ENCODE measurements around the gene ICE1.
"Not testable (repeated sequence)": the region's sequence is repeated elsewhere in the genome, so short reads cannot be mapped to it uniquely, and the experiment has no call there.

The ICE1 gene

DNA sequence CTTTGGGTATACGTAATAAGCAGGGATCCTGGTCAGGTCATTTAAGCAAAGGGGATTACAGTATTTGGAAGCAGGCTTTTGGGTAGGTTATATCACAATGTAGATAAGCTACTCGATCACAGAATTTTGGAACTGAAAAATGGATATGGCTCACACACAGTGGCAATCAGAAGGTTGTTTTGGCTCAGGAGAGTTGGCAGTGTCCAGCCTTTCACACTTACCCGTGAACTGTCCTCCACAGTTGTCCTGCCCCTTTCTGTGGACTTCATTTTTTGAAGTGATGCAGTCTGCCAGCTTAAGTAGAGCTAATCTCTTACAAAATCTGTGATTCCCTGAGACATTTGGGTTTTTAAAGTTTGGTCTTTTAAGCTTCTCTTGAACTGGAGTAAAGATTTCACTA lies 30.7 kb downstream of the ICE1 start:
- DNase-seq (ENCODE audit: low read depth) = no peak

DNA sequence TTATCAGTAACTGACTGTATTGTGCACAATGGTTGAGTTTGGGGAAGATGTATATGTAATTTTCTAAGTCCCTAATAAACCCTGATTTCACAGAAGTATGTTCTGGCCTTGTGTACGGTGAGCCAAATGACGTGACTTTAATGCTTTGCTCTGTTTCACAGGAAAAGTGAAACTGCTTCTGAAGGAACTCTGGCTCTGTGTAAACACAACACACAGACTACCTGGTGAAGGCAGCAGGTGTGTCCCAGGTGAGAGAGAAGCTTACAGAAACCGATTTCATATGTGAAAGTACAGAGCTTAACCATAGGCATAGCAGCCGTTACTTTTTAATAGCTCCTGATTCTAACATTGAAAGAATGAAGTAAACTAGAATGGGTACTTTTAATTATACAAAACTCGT lies 31.9 kb downstream of the ICE1 start:
- no peak for DNase-seq (ENCODE audit: low read depth)

DNA sequence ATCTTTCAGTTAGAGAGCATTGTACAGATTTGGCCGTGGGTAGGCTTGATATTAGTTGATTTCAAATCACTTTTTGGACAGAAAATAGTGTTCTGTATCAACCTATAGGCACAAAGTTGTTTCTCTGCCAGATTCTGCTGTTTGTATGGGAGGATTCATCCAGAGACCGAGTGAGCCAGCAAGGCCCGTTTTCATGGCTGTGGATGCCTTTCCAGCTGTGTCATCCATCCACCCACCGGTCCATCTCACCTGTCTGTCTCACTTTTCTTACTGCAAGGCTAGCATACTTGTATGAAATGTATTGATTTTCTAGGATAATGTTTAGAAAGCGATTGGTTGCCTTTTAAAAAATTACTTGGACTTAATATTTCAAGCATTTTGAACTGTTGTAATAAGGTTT lies 34.4 kb downstream of the ICE1 start:
- no peak for DNase-seq (ENCODE audit: low read depth)

DNA sequence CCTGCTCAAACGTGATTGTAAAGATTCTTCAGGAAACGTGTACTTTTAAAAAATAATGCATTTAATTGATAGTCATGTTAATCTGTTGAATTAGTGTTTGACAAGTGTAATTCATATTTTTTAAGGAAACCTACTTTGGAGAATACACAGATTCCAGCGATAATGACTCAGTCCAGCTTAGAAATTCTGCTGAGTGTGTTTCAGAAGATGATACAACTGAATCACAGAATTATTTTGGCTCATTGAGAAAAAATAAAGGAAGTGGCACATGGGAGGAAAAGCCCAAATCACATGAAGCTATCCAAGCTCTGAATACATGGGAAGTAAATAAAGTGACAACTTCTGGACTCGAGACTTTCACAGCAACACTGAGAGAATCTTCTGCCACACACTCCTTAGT lies 37.8 kb downstream of the ICE1 start:
- DNase-seq (ENCODE audit: low read depth) = no peak

DNA sequence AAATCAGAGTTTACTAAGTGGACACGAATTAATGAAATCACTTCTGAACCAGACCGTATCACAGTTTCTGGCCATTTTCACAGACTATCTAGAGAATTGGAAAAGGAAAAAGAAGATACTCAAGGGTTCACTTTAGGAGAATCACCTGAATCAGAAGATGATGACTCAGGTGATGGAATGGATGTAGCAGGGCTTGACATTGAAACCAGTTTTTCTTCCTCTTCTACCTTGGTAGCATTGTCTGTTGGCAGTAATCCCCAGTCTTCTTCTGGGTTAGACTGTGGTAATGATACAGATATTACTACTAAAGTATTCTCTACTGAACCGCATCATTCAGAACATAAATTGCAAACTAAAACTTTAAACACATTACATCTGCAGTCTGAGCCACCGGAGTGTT lies 38.5 kb downstream of the ICE1 start:
- no peak for DNase-seq (ENCODE audit: low read depth)

DNA sequence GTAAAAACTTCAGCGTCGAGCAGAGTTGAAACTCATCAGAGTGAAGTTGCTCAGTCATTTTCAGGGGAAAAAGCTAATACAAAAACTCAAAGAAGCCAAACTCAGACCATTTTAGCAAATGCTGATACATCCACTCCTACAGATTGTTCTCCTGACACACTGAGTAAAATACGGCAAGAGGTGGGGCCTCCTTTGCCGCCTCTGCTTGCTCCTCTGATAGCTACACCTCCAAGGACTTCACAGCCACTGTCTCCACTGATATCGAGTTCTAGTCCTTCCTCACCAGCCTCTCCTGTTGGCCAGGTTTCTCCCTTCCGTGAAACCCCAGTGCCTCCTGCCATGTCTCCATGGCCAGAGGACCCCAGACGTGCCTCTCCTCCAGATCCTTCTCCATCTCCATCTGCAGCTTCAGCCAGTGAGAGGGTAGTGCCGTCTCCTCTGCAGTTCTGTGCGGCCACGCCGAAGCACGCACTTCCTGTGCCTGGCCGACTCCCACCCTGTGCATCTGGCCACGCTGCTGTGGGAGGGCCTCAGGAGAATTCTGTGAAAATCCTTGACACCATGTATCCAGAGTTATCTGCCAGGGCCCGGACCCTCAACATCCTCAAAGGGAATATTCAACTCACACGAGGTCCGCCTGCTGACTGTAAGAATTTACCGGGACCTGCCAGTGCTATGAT lies 41.7 kb downstream of the ICE1 start:
- no peak for DNase-seq (ENCODE audit: low read depth)

DNA sequence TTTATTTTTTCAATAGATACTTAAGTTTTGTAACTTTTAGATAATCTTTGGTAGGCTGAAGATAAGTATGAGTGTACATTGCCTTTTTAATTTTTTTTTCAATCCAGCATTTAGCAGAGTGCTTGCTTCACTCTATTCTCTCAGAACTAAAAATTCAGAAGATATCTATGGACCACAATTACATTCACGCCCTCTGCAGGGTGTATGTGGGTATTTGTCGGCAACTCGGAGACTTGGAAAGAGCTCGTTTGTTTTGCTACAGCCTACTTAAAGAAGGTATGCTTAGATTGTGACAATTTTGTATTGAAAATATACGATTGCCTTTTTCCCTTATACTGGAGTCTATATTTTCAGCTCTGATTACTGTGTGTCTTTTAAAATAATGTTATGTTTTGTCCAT lies 43.8 kb downstream of the ICE1 start:
- DNase-seq (ENCODE audit: low read depth) = no peak

DNA sequence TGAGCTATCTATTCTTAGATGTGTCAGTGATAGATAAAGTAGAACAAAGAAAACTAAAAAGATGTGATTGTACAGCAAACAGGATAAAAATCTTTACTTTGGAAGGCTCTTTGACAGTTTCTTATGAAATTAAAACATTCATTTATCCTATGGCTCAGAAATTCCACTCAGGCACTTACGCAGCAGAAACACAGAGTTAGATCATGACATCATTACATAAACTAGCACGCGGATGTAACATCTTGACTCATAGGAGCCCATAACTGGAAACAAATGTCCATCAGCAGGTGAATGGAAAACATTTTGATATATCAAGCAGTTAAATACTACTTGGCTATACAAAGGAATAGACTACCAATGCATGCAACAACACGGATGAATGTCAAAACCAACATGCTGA lies 45.3 kb downstream of the ICE1 start:
- no peak for DNase-seq (ENCODE audit: low read depth)

DNA sequence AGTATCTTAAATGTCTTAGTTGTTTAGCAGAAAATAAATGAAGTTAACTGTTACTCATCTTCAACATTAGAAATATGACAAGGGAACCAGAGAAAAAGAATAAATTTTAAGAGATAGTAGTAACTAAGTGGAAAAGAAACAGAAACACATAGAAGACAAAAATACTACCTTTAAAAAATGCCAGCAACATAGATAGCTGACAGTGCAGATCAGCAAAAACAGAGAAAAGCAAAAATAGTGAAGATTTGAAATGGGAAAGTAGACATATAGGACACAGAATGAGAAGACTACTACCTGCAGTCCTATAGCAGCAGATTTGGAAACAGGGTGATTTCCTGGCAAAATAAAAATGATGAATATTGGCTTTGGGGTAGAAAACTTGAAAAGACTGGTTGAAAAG lies 48.5 kb downstream of the ICE1 start:
- DNase-seq (ENCODE audit: low read depth) = no peak

DNA sequence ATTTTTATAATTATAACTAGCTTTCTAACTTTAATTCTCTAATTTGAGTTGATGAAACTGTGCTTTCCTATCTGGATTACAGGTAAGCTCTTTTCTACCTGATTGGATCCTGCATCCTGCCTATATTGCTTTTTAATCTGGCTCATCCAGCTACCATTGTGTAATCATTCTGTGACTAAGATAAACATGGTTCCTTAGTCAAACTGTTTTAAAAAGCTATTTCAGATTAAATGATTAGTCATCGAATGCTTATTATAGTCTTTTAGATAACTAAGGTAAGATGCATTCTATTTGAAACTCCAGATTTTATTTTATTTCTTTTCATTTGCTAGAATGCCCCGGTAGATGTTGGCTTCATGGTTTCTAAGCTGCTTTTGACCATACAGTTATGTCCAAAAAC lies 50.7 kb downstream of the ICE1 start:
- no peak for DNase-seq (ENCODE audit: low read depth)

DNA sequence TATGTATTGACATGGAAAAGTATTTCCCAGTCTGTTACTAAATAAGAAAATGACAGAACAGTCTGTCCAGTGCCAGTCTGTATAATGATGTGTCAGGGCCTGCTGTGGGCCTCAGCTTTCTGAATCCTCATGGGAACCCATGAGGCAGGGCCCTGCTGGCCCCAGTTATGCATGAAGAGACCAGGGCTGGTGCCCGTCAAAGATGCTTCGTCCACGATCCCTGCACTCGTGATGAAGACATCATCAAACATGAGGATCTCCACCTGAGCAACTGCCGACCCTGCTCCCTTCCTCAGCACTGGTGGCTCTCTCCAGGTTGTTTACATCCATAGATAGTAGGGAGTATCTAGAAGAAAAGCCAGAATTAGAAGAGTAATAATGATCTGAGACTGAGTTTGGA lies 52.5 kb downstream of the ICE1 start:
- no peak for DNase-seq (ENCODE audit: low read depth)

DNA sequence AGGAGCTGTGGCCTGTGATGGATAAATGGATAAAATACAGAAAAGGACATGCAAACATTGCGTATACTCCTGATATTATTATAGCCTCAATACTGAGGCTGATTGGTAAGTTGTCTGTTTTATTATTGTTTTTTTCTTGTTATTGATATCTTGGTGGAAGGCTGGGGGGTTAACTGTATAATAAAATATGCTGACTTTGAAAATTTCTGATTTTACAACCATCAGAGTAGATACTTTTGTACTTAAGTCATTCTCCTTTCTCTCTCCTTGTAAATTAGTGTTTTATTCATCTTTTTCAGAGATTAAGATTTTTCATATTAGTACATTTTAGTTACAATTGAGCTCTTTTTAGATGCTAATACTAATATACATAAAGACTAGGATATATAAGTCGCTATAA lies 53.5 kb downstream of the ICE1 start:
- DNase-seq (ENCODE audit: low read depth) = no peak

DNA sequence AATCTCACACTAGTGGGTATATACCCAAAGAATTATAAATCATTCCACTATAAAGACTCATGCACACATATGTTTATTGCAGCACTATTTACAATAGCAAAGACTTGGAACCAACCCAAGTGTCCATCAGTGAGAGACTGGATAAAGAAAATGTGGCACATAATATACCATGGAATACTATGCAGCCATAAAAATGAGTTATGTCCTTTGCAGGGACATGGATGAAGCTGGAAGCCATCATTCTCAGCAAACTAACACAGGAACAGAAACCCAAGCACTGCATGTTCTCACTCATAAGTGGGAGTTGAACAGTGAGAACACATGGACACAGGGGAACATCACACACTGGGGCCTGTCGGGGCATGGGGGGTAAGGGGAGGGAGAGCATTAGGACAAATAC lies 57.1 kb downstream of the ICE1 start:
- not testable (repeated sequence) for DNase-seq (ENCODE audit: low read depth)

DNA sequence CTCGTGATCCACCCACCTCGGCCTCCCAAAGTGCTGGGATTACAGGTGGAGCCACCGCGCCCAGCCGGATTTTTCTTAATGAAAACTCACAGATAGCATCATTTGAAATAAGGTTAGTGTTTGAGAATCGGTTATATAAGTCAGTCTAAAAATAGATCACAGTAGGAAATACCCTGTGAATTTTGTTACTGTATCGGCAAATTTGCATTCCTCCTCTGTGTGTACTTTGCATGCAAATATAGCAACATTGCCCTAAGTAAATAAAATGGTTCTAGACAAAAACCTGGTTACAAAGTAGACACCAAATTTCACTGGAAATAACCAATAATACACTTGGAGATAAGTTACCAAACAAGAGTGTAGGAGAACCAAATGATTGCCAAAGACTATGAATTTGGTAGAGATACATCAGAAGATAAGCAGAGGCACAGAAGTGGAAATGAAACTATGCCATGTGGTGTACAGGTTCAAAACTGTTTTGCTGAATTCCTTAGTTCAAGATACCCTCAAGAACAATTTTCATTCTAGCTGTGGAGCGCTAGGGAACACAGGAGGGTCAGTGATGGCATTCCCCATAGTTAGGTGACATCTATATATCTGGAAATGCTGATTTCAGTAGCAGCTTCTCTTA lies 58.1 kb downstream of the ICE1 start:
- DNase-seq (ENCODE audit: low read depth) = no peak

DNA sequence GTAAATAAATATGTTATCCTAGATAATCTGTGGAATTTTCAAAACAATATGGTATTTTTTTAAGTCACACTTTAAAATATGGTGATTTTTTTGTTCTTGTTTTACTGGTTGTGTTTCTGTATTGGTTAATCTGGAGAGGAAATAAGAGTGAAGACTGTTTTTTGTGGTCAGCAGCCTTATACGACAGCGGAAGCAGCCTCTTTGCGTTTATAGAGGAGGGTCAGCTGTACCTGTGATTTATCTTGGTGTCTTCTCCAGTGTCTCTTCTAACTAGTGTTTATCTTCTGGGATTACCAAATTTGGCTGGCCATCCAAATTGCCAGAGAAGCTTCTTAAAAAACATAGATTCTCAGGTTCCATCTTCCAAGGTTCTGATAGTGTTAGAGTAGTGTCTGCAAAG lies 58.7 kb downstream of the ICE1 start:
- DNase-seq (ENCODE audit: low read depth) = no peak

DNA sequence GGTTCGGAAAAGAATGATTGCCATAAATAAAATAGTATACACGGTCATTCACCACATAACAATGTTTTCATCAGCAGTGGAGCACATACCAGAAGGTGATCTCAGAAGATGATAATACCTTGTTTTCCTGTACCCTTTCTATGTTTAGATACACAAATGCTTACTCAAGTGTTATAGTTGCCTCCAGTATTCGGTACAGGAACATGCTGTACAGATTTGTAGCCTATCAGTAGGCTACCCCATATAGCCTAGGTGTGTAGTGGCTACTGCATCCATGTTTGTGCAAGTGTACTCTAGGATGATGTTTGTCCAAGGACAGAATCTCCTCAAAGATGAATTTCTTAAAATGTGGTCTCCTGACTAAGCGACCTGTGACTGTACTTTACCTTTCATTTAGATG lies 59.2 kb downstream of the ICE1 start:
- no peak for DNase-seq (ENCODE audit: low read depth)

DNA sequence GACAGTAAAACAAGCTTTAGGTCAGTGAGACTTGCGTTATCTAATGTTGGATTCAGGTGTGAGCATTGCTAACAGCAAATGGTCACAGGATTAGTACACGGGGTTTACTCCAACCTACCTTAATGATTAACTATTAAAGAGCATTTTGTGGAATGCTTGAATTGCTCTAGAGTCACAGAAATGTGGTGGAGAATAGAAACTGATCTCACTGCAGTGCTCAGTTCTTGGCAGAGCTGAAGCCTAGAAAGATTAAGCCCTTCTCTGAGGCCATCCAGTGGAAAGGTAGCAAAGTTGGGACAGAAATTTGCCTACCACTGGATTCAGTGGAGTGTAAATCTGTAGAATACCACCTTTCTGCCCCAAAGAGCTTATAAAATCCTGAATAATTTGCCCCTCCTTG lies 60.9 kb downstream of the ICE1 start:
- DNase-seq (ENCODE audit: low read depth) = no peak

DNA sequence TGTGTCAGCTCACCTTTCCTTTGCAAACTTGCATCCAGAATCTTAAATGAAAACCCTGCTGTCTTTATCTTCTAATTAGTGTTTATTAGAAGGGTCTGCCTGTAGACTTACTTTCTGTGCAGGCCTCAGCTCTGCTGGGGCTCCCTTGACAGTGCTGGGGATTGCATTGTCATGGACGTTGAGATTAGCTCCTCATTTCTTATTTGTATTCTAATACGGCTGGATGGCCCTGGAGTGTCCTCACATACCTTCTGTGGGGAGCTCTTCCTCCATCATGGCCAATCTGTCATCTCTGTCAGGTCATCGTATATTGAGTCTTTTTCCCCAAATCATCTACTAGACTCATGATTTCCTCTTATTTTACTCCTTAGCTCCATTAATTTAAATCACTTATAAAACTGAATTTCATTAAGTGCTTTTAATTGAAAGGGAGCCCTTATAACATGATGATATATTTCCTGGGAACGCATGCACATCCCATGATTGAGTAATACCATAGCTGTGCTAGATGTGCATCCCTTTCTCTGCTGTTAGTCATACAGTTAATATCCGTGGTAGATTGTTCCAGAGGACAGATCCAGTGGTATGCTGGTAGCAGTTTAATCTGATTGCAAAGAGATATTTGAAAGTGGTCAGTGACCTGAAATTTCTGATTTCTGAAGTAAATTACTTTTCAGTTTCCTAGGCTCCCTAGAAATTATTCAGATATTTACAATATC lies 61.6 kb downstream of the ICE1 start:
- DNase-seq (ENCODE audit: low read depth) = no peak

DNA sequence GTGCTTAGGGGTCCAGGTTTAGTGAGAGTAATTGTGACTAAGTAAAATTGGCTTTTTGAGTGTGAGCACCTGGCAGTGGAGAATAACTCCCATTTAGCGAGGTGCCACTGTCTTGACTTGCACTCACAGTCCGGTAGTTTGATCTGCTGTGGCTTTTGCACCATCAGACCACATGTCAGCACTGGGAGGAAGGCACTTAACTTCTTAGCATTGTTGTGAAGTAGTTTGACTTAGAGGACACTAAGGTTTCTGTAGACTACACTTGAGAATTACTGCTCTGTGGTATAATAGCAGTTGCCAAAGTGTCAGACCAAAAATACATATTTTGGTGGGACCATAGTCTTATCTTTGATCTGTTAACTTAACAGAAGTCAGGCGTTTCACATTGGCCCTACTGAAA lies 63.6 kb downstream of the ICE1 start:
- DNase-seq (ENCODE audit: low read depth) = no peak

DNA sequence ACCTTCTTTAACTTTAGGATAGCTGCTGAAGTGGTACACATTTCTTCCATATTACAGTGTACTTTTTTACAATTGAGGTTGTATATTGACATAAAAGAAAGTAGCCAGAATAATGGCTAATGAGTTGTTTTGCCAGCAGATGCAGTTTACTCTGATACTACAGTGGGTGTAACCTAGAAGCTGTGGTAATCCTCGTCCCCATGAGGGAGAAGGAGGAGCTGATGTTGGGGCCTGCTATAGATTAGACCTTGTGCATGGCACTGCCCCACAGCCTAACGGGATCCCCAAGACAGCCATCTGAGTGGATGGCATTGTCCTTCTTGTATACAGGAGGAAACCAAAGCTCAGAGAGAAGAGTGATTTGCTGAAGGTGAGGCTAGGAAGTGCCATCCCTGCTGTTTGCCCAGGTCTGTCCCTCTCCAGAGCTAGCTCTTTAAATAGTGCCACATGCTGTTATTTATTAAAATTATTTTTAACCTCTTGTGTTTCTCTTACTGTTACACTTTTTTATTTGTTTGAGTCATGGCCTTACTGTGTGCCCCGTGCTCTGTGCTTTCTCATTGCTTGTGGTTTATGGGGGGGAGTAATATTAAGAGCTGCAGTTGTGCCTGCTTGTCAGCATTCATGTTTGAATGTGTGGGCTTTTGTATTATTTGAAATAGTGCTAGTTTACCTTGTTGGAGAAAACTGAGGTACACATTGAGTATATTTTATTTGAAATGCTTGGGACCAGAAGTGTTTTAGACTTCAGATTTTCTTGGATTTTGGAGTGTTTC lies 65.3 kb downstream of the ICE1 start:
- no peak for DNase-seq (ENCODE audit: low read depth)

DNA sequence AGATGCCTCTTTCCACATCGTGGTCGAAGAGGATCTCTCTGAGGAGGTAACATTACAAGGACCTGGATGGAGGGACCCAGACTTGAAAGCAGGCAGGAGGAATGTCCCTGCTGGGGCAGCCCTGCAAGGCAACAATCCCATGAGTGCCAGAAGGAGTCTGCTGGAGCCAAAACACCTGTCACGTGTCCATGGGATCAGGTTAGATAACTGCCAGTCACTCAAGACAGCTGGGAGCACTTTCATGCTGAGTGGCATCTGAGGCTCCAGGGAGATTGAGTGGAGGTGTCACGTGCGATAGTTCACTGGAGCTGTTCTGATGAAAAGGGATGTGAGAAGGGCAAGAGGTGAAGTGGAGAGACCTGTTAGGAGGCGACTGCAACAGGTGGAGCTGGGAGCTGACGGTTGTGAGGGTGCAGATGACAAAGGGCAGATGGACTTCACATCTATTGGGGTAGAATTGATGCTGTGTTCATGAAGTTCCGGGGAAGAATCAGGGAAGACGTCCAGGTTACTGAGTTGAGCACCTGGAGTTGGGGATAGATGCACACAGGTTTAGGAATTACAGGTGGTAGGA lies 68.4 kb downstream of the ICE1 start:
- DNase-seq (ENCODE audit: low read depth) = no peak

DNA sequence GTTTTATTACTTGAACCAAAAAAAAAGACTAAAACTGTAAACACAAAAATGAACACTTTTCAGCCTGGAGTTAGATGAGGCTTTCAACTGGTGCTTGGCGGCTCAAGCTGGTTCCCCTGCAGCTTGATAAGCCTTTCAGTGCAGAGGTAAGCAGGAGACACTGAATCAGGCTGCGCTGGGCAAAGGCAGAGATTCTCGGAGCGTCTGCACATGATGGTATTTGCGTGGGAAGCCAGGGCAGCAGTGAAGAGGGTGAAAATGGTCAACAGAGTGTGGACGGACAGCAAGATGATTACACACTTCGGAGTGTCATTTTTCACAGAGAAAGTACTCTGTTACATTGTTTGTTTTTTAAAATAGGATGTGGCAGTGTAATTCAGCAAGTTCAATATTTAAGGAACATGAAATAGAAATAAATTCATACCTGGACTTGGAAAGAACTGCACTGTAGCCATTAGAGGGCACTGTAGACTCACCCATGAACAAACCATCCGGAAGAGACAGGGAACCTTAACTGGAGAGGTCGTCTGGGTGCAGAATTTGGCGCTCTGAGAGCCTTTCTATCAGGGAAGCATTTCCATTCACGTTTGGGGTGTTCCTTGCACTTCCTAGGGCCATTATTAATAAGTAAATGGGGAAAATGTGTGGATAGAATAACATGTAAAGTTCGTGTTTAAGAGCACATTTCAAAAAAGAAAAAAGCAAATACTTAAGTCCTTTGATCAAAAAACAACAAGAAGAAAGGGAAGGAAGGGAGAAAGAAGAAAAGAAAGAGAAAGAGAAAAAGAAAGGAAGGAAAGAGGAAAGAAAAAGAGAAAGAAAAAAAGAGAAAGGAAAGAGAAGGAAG lies 69.8 kb downstream of the ICE1 start:
- DNase-seq (ENCODE audit: low read depth) = no peak
